HuH-7.5 (cell line): ENCODE data around the gene SLC37A3.

Source experiments
- DNase-seq: peaks from one replicate; pipeline ENCODE4 v3.0.0; 2011; ENCODE audit warnings: low spot score

The SLC37A3 gene

DNA sequence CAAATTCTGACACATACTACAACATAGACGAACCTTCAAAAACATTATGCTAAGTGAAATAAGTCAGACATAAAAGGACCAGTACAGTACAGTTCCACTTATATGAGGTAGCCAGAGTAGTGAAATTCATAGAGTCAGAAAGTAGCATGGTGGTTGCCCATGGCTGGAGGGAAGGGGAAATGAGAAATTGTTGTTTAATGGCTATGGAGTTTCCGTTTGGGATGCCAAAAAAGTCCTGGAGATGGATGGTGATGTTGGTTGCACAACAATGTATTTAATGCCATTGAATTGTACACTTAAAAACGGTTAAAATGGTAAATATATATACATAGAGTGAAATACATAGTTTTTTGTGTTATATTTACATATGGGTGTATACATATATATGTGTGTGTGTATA, 2.1 kb upstream of the SLC37A3 start:
- DNase-seq: no peak

DNA sequence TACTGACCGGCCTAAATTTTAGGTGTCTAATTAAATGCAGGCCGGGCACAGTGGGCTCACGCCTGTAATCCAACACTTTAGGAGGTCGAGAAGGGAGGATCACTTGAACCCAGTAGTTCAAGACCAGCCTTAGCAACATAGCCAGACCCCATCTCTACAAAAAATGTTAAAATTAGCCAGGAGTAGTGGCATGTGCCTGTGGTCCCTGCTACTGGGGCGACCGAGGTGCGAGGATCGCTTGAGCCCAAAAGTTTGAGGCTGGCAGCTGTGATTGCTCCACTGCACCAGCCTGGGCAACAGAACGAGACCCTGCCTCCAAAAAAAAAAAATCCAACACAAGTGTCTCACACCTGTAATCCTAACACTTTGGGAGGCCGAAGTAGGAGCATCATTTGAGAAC, 491 bp upstream of the SLC37A3 start:
- no peak for DNase-seq

DNA sequence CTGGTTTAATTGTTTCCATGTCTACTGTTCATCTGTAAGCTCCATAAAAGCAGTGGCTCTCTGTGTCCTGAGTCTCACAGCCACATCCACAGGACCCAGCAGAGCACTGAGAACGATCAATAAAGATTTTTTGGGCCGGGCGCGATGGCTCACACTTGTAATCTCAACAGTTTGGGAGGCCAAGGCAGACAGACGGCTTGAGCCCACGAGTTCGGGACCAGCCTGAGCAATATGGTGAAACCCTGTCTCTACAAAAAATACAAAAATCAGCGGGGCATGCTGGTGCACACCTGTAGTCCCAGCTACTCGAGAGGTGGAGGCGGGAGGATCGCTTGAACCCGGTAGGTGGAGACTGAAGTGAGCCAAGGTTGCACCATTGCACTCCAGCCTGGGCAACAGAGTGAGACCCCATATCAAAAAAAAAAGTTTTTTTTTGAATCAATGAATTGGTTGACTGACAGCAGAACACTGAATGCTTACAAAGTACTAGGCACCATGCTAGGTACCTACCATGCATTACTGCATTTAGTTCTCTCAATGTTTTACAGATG, 4.5 kb downstream of the SLC37A3 start:
- DNase-seq: no peak

DNA sequence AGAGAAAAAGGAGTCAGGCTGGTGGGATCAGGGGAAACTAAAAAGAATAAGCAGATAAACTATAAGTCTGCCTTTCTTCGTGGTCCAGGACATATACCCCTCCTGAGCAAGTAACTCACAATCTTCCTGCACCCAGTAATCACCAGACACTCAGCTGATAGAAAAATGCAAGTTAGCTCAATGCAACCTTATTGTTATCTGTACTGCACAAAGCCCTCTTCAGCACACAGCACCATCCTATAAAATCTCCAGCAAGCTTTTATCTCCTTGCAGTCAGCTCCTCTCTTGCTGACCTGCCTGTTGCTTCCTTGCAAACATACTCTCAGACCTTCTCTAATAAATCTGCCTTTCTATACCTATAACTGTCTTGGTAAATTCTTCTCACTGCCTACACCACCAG, 6.7 kb downstream of the SLC37A3 start:
- DNase-seq: no peak

DNA sequence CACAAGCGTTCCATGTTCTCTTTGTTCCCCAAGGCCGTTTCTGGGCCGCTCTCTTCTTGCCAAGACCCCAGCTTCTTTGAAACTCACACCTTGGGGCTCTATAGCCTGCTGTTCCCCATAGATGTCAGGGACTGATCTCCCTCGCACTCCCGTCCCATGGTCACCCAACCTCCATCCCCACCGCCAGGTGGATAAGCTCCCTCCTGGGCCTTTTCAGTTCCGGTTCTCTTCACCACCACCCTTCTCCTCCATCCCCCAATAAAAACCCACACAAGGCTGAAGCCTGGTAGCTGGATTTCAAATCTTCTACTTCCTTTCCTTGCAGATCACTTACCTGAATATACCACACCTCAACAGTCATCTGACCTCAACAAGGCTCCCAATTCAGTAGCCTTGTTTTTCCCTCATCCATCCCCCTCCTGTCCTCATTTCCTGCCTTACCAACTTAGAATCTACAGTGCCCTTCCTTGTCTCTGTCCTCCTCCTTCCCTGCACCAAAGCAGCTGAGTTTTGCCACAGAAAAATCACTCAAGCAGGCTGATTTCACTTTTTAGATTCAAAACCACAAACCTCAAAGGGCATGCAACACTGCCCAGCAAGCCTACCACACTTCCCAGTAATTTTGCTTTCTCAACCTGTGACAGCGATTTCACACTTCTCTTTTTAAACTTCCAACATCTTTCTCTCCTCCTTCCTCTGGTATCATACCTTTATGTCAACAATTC, 7.7 kb downstream of the SLC37A3 start:
- DNase-seq: no peak

DNA sequence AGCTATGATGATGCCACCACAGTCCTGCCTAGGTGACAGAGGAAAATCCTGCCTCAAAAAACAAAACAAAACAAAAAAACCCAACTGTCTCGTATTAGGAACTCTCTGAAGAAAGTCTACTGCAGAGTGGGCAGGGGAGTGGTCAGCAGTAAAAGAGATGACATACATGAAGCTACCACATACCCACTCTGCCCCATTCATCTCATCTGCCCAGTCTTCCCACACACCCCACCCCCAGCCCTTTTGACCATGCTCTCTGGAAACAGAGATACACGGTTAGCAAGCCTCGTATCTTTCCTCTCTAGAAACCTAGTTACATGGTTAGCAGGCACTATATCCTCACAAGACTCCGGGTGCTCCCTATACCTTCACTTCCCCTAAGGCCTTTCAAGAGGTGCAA, 8.3 kb downstream of the SLC37A3 start:
- no peak for DNase-seq

DNA sequence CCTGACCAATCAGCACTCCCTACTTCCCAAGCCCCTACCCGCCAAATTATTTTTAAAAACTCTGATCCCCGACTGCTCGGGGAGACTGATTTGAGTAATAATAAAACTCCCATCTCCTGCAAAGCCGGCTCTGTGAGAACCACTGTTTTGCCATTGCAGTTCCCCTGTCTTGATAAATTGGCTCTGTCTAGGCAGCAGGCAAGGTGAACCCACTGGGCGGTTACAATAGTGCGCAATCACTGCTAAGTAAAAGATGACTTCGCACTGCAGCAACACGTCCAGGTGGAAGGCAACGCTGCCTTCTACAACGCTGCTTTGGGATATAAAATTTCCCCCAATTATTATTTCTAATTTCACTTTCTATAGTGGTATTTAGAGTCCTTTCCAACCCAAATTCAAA, 8.9 kb downstream of the SLC37A3 start:
- DNase-seq: no peak

DNA sequence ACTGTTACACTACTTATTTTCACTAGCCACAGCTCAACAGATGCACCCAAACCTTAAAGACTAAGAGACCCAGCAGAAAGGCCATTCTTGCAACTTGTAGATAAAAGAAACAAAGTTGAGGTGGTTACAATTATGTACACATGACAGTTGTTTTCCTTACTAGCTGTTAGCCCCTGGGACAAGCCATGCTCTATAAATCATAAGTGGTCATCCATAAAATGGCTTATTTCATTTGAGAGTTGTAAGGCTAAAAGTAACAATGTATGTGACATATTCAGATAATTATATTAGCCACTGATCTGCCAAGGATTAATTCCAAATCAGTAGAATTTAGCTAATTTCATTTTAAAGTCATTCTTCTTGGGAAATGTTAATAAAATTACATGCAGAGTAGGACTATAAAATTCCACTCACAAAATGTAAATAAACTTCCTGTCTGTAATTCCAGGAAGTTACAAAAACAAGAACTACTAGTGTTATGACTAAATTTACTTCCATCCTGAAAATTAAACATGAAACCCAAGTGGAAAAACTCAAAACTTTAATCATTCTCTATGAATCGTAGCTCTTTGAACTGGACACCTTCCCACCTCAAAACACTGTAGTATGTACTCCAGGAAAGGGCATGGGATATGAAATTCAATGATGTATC, 13.3 kb downstream of the SLC37A3 start:
- no peak for DNase-seq

DNA sequence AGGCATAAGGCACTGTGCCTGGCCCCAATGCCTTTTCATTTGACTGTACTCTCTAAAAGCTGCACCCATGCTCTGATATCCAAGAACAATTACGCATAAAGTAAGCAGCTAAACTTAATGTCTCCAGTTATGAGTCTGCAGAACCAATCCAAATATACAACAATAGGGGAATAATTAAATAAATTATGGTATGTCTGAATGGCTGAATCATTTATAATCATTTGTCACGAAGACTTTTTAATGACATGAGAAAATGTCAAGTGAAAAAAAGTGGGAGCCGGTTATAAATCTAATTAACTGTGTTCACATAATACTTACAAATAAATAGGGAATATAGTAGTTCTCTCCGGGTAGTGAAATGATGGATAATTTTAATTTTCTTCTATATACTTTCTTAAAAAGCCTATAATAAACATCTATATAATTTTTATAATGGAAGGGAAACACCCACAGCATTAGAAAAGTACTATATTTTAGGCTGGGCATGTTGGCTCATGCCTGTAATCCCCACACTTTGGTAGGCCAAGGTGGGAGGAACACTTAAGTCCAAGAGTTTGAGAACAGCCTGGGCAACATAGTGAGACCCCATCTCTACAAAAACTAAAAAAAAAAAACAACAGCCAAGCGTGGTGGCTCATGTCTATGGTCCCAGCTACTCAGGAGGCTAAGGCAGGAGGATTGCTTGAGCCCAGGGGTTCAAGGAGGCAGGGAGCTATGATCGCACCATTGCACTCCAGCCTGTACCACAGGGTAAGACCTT, 14.2 kb downstream of the SLC37A3 start:
- no peak for DNase-seq

DNA sequence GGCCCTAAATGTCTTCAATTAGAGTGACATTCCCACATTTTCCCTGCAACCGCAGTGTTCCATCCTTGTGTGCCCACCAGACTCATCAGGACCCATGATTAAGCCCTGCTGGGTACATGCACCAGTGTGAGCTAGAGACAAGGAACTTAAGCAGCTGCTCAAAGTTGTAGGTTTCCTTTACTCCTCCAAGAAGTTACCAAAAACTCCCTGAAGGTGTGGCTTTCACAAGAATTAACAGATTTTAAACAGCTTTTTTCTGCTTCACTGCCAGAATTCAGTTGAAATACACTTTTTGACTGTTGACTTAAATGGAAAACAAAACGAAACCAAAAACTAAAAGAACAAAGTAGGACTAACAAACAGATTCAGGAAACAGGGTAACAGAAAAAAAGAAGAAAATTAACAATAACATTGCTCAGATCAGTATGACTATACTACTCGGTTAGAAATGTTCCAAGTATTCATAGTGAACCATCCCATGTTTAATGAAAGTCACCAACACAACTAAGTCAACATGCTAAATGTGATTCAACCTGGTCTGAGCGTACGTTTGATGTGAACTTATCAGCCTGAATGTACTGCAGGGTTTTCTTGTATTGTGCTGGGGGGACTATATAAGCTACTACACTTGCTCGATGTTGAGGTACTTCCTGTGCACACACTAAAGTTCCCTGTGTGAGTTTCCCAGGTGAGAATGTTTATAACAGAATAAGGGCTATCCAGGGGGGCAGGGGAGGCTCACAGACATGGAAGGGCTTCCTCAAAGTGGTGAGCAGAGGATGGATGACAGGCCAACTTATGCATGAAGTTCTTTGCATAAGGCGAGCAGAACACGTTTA, 22.2 kb downstream of the SLC37A3 start:
- DNase-seq: no peak

DNA sequence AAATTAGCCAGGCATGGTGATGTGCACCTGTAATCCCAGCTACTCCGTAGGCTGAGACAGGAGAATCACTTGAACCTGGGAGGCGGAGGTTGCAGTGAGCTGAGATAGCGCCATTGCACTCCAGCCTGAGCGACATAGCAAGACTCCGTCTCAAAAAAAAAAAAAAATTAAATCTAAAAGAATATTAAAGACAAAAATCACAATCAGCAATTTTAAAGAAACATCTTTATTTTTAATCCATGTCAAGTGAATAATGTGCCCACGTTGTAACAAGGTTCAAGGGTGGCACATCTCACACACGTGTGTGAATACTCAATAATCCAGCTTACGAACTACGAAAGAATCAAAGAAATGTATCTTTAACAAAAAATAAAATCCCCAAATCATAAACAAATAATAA, 23.0 kb downstream of the SLC37A3 start:
- no peak for DNase-seq

DNA sequence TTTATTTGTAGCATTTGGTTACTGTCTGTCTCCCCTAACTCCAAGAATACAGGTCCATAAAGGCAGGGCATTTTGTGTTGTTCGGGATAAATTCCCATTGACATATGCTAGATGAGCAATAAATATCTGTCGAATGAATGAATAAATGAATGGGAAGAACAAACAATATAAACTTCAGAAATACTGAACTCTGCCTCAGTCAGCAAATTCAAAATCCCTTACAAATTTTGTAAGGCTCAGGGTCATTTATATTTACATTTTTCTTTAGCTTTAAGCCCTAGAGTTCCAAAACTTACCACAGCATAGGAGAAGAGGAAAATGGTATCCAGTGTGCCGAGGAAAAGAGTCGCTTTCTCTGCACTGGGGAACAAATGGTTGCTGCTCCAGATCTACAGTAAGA, 29.0 kb downstream of the SLC37A3 start:
- no peak for DNase-seq

DNA sequence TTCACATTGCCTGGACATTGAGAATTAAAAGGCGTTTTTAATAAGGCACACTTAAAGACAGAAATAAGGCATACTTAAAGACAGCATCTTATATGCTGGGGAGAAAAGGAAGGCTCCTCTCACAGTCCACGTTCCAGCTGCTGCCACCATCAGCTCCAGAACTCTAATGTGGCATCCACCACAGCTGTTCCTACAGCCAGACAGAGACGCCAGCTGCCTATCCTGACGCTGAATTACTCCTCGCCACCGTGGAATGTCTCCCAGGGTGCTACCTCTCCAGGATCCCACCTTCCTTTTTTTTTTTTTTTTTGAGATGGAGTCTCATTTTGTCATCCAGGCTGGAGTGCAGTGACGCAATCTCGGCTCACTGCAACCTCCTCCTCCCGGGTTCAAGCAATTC, 30.8 kb downstream of the SLC37A3 start:
- no peak for DNase-seq

DNA sequence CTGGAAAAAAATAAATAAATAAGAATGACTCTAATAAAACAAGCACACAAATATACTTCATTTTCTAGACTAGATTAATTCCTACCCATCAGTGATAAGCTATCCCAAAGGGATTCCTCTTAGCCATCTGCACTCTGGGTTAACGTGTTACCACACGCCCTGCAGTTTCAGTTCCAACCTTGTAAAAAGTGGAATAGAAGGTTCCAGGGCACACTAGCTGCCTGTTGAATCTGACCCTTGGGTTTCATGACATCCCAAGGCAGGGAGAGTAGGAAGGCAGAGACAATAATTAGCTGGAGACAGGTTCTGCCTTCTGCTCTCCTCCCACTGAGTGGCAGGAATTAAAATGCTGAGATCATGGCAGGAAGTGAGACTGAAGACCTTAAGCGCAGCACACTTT, 33.5 kb downstream of the SLC37A3 start:
- DNase-seq: no peak

DNA sequence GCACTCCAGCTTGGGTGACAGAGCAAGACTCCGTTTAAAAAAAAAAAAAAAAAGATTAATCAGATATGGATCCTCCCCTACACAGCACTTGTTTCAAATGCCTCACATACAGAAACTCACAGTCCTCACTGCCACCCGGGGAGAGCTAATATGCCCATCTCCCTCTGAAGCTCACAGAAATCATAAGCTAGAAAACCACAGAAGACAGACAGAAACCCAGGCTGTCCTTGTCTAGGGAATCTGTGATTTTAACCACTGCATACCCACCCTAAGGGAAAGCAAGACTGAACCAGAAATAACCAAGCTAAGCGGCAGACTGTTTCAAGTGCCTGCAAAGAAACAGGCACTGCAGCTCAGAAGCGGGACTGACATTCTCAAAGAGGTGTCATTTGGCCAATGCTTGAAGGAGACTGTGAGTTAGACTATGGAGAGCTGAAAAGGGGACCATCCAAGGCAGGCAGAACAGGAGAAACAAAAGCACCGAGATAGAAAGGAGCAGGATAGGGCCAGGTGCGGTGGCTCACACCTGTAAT, 37.6 kb downstream of the SLC37A3 start:
- DNase-seq: no peak

DNA sequence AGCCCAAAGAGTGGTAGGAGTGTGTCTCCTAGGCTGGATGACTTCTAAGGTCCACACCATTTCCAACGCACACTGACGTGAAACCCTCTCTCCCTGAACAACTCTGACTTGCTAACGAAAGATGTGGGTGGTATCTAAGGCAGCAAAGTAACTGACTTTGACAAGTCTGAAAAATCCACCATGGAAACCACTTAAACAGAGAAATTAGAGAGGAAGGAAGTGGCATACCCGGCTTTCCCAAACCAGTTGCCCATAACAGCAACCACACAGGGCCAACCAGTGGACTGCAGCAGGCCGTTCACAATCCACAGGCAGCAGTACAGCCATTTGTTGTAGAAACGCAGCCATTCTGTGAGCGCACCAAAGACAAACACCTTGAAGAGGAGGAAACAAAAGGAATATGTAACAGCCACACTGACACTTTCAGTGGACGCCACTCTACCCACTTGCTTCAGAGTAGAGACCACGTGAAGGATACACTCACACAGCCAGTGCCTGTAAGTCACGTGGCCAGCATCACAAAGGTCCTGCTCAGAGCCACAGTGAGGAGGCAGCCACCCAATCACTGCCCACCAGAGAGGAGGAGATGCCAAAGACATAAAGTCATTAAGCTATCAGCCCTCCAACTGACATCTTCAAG, 39.8 kb downstream of the SLC37A3 start:
- no peak for DNase-seq

DNA sequence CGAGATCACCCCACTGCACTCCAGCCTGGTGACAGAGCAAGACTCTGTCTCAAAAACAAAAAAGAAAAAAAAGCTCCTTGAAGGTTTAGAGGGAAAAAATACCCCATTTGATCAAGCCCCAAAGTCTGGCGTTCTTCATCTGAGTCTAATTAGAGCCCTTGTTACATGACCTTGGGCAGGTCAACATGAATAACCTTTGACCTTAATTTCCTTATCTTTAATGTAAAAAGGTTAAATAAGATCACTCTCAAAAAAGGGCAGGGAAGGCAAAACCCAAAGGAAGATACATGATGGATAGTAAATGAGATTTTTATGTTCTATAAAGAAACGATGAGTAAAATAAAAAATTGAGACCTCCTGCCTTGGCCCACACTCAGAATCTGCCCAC, 40.3 kb downstream of the SLC37A3 start:
- no peak for DNase-seq

DNA sequence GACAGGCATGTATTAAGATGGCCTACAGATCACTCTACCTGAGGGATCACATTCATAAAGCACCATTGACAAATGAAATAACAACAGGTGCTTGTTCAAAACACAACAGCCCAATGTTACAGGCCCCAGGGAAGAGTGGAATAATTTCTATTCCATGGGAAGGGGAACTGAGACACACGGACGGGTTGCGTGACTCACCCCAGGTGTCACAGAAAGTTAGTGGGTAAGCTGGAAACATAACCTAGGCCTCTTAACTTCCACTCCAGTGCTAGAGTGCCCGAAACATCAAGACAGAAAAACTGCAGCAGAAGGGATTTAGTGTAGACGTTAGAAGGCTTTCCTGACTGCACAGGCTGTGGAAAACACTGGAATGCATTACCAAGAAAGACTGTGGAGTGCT, 48.3 kb downstream of the SLC37A3 start:
- no peak for DNase-seq

DNA sequence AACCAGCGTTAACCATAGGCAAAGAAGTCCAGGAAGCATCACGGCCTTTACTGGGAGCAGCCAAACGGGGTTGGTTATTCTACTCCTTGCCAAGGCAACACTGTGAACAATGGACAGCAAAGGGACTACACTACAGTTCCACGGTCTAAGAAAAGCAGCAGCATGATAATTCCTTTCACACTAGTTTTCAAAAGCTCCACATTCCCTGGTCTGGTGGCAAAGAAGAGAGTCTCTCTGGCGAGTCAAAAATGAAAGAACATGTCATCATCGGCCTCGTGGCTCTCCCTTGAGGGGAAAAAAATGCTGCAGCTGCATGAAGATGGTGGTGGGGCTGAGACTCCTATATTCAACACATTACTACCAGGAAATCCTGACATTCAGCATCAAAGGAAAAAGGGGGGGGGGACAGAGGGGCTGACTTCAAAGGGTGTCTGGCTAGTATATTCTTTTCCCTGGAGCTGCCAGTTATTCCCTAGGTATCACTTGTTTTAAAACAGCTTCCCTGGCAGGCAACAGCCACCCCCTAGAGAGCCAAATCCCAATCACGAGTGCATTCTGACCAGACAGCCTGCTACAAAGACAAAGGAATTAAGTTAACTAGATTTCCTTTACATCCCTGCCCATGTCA, 49.1 kb downstream of the SLC37A3 start:
- no peak for DNase-seq

DNA sequence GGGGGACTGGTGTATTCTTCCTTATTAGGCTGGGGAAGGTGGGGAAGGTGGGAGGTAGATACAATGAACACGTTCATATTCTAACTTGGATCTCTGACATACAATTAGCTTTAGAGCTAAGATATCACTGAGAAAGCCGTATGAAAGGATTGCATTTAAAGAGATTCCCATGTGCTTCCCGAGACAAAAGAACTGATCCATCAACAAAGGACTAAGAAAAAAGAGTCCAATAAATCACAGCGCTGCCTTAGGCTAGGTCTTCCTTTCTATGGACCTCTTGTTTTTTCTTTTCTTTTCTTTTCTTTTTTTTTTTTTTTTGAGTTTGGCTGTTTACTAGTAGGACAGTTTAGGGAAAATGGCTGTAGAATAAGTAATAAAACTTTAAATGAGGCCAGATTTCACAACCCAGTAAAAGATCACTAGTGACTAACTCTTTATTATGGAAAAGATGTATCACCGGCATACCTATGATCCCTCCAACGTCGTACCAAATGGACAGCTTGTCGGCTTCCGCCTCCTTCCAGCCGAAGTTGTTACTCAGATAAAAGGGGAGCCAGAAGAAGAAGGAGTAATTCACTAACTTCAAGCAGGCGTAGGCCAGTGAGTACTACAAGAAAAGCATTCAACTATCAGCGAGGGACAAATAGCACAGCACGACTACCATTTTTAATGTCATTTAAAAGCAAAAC, 50.0 kb downstream of the SLC37A3 start:
- no peak for DNase-seq
